Measurements from ENCODE around the gene TPX2.

DNA sequence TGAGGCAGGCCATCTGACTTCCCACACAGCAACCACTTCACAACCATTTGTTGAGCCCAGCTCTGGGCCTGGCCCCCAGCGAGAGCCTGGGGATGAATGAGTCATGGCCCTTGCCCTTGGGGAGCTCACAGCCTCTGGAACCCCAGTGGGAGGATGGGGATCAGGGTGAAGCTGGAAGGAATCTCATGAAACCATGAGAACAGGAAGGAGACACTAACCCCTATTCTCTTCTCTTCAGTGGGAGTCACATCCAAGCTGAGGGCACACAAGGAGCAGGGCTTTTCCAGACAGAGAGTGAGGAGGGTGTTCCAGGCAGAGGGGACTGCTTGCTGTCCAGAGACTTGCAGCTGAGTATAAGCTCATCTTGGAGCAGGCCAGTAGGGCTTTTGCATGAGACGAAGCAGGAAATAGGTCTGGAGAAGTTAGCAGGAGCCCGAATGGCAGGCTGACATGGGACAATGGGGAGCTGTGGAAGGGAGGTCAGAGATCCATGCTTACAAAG, 98.9 kb downstream of the TPX2 start:
- TF ChIP-seq POLR2A (IDR thresholded peaks at IDR 0.05) (no peak), CTCF (IDR thresholded peaks at IDR 0.05) (no peak)
